Dedifferentiated amniotic fluid mesenchymal stem cell (primary cell): ENCODE measurements around the gene C15orf39.
"Not testable (repeated sequence)": the region's sequence is repeated elsewhere in the genome, so short reads cannot be mapped to it uniquely, and the experiment has no call there.

Experiments
- DNase-seq: peaks from one replicate; pipeline ENCODE4 v3.0.0-alpha.2; 2016; ENCODE audit errors: extremely low spot score

C15orf39 gene

GRCh38 chr15:75231836-75232235 lies 30.2 kb downstream of the C15orf39 start:
- no peak for DNase-seq

GRCh38 chr15:75232252-75232813 lies 30.7 kb downstream of the C15orf39 start:
- no peak for DNase-seq

- no peak for DNase-seq
Measured at GRCh38 chr15:75232826-75233503, 31.3 kb downstream of the C15orf39 start.

- DNase-seq, result no peak
Measured at GRCh38 chr15:75233504-75234190, 32.0 kb downstream of the C15orf39 start.

- DNase-seq, result no peak
Measured at GRCh38 chr15:75234191-75234810, 32.6 kb downstream of the C15orf39 start.

- no peak for DNase-seq
Measured at GRCh38 chr15:75235051-75235673, 33.5 kb downstream of the C15orf39 start.

- DNase-seq, result no peak
Measured at GRCh38 chr15:75235760-75236729, 34.4 kb downstream of the C15orf39 start.

- DNase-seq, result no peak
Measured at GRCh38 chr15:75237316-75237982, 35.8 kb downstream of the C15orf39 start.

GRCh38 chr15:75238150-75238549 lies 36.5 kb downstream of the C15orf39 start:
- DNase-seq, result no peak

GRCh38 chr15:75245741-75246140 lies 44.1 kb downstream of the C15orf39 start:
- DNase-seq, result not testable (repeated sequence)

GRCh38 chr15:75248991-75249390 lies 47.3 kb downstream of the C15orf39 start:
- not testable (repeated sequence) for DNase-seq

- DNase-seq, result no peak
Measured at GRCh38 chr15:75249726-75250125, 48.0 kb downstream of the C15orf39 start.

- DNase-seq, result not testable (repeated sequence)
Measured at GRCh38 chr15:75251343-75251742, 49.7 kb downstream of the C15orf39 start.

- DNase-seq, result not testable (repeated sequence)
Measured at GRCh38 chr15:75252285-75252684, 50.6 kb downstream of the C15orf39 start.

GRCh38 chr15:75258034-75258433 lies 56.4 kb downstream of the C15orf39 start, which contains the start of gene GOLGA6C:
Gene GOLGA6C, plus strand, starts transcription at chr15:75258334. Its CDS starts 265 bp downstream, at chr15:75258599.
- DNase-seq, result not testable (repeated sequence)

- DNase-seq, result not testable (repeated sequence)
Measured at GRCh38 chr15:75258620-75259343, 57.1 kb downstream of the C15orf39 start.

GRCh38 chr15:75259873-75260272 lies 58.2 kb downstream of the C15orf39 start:
- not testable (repeated sequence) for DNase-seq
